HG03060 (cell line): ENCODE results near the gene THADA.
"Not testable (repeated sequence)": the region's sequence is repeated elsewhere in the genome, so short reads cannot be mapped to it uniquely, and the experiment has no call there.

Source experiments
- ATAC-seq: cut with Tn5 transposase; IDR thresholded peaks from one replicate; pipeline ENCODE4 v1.9.1; 2021; ENCODE audit warnings: low read depth, moderate number of reproducible peaks; ENCODE audit not compliant: unreplicated experiment

Gene THADA

GRCh38 chr2:43201016-43201415 lies 394.8 kb downstream of the THADA start:
- no peak for ATAC-seq

DNA sequence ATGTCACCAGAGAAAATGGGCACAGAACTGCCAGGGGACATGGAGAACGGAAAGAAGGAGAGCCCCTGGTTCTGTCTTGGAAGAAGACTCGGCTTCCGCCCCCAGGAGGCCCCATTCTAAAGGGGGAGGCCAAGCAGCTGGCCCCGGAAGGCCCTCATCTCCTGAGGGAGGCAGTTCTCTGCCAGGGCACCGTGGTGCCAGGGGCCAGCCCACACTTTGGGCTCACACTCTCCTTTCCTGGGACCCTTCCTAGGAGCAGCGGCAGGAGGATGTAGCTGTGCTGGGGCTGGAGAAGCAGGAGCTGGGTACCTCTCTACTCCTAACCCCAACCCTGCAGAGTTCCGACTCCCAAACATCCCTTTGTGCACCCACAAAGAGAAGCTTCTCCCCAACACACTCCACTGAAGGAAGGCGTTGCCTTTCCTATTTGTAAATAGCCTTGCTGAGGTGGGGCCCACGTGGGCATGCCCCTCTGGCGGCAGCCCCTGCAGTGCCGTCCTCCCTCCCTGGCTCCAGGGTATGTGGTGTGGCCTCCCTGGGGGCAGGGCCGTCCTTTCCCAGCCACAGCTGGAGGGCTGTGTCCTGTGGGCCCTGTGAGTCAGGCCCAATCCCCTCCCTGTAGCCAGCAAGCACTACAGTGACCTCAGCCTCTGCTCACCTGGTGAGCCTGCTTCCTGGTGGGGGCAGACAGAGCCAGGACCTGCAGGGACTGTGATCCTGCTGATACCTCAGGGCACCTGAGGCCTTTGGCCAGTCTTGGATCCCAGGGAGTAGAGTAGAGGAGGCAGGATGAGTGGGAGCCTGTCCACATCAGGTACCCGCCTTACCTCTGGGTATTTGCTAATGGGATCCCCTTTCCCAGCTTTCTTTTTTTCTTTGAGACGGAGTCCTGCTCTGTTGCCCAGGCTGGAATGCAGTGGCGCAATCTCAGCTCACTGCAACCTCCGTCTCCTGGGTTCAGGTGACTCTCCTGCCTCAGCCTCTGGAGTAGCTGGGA lies 396.0 kb downstream of the THADA start:
- no peak for ATAC-seq

DNA sequence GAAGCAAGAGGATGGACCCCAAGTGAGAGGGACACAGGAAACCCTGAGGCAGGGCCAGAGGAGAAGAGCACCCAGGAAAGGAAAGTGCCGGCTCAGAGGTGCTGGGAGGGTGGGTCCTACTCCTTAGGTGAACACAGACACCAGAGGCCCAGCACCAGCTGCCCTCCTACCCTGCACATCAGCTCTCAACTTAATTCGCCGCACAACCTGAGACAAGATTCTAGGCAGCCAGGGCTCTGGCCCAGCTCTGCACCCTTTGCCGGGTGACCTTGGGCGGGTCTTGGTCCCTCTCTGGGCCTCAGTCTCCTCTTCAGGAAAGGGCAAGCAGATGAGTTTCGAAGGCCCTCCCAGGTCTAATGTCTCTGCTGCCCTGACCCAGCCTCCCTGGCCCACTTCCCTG lies 397.6 kb downstream of the THADA start:
- ATAC-seq = no peak

DNA sequence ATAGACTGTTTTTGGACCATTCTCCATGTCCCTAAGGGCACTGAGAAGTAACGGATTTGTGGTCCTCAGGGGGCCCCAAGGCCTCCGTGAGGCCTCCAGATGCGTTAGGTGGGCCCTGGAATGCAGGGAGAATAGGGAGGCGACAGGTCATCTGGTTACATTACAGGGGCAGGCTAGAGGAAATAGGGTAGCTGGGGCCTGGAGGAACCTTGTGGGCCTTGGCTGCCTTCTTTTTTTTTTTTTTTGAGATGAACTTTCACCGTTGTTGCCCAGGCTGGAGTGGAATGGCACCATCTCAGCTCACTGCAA lies 398.3 kb downstream of the THADA start:
- no peak for ATAC-seq

DNA sequence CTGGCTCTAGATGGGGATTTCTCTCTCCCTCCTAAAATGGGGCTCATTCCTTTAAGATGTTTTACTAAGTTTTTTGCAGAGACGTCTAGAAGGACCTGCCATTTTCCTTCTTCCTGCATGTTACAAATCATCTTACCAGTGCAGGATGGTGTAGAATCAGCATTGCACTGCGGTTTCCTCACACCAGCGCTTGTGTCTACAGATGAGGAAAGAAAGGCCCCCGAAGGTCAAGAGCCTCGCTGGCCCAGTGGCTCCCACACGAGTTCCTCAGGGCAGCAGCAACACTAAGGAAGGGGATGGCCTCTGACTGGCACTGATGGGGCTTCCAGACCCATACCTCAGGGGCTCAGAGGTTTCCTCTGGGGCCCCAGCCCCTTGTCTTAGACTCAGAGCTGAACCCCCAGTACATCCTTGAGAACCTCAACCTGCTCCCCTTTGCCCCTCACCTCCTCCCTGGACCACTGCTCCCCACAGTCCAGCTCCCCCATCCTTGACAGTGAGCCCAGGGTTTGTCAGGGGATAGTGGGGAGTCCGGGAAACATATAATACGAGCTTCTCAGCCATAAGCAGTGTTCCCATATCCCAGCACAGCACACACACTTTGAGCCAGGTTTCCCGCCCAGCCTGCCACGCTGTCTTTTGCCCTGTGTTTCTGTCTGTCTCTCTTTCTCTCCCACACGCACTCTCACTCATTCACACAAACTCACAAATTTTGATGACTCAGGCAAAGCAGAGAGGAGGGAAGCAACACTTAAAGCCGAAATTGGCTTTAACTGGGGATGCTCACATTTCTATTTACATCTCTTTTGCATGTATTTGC lies 398.9 kb downstream of the THADA start:
- ATAC-seq = no peak

DNA sequence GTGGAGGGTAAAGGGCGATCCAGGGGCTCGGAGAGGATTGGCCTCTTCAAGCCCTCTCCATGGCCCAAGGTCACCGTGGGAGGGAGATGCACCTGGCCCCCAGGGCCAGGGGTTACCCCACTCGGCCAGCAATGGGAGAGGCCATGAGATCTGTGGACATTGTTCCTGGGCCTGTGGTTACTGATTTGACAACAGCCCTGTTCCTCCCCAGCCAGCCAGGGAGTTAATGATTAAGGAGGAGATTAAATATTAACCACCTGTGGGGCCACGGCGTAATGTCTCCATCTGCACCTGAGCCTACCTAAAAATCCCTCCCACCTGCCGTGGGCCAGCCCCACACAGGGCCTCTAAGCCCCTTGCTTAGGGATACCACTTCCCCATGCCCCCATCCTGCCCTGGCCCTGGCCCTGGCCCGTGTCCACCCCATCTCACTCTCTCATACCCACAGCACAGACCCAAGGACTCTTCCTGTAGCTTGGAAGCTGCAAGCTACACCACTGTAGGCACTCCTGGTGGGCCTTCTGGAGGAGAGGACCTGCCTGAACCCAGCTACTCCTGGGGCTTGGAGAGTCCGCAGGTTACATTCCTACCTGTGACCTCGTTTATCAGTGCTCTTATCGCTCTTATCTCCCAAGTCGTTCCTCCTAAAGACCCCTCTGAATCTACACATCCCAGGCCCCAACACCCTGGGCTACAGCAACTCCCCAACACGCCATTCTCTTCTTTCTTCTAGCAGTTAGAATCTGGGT lies 401.5 kb downstream of the THADA start:
- peak; percentile 28 for ATAC-seq

DNA sequence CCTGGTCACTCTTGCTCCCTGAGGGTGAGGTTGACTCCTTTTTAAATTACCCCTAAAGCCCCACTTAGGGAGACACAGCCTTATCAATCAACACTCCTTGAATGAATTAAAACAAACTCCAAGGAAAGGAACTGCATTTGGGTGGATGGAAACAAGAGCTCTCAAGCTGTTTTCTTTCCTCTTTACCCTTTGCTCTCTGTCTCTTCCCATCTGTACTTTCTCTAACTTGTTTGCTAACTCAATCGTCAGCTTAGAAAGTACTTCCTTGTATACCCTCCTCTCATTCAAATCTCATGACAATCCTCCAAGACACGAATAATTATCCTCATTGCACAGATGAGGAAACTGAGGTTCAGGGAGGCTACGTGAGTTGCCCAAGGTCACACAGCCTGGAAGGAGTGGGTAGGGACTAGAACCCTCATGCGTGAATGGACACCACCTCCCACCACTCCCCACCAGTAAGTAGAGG lies 402.2 kb downstream of the THADA start:
- no peak for ATAC-seq

- no peak for ATAC-seq
These were observed 402.8 kb downstream of the THADA start for GRCh38 chr2:43192744-43193651.

- ATAC-seq = no peak
These were observed 403.8 kb downstream of the THADA start for GRCh38 chr2:43191947-43192516.

DNA sequence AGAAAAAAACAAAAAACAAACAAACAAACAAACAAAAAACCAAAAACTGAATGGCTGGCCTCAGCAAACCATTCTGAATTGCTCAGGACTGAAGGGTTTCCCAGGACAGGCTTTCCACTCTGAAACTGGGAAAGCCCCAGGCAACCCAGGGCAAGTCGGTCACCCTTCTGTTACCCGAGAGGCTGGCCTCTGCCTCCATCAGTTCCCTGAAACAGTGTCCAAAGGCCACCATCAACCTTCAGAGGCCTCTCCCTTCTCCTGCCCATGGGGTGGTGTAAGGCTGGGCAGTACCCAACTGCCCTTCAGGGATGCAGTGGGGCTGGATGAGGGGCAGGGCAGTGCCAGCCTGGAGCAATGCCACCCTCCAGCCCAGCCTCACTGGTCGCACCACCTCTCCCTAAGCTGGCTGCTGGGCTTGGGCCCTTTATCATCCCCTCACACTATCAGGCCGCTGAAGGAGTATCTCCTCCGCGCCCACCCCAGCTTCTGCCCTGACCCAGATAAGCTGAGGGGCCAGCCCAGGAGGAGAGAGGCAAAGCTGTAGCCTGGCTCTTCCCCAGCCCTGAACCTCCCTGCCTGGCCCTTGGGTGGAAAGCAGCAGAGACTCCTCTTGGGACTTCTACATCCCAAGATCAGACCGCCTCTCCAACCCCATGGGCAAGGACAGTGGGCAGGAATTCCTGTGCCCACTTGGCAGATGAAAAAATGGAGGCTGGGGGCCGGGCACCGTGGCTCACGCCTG lies 405.4 kb downstream of the THADA start:
- no peak for ATAC-seq

GRCh38 chr2:43189861-43190260 lies 406.0 kb downstream of the THADA start:
- not testable (repeated sequence) for ATAC-seq

- no peak for ATAC-seq
These were observed 407.1 kb downstream of the THADA start for GRCh38 chr2:43188561-43189386.

DNA sequence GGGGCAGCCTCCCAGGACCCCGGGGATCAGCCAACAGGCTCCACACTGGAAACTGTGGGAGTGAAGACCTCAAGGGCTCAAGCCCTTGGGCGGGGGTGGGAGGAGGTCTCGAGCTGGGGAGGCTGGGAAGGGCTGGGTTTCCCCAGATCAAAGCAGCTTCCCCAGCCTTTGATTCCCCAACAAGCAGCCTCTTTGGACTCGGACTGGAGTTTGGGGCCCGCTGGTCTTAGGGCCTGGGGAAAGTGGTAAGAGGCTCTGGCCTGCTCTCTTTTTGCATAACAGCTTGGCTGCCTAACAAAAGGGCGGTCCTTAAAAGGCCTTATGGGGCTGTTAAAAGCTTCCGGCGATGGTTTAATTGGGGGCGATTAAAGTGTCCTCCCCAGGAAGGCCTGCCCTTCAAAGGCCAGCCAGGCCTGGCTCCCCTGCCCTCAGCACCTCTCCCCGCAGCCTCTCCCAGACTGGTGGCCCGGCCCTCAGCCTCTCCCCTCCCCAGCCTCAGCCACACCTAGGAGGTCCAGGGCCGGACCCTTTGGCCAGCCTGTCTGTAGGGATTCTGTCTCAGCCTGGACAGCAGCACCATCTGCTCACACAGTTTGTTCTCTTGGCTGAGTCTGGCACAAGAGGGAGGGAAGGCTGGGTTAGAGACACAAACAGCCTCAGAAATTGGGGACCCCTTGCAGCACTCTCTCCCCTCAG lies 409.0 kb downstream of the THADA start:
- ATAC-seq = no peak

DNA sequence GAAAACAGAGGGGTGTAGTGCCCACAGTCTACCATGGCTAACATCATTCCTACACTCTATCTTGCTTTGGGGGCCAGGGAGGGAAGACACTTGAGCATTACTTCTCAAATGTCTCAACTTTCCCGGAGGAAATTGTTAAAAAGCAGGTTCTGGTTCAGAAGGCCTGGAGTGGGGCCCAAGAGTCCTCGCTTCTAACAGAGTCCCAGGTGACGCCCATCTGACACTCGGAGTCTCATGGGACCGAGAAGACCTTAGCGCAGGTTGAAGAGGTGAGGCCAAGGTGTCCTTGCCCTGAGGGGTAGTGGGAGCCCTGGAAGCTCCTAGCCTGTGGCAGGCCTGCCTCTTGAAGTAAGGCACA lies 409.5 kb downstream of the THADA start:
- ATAC-seq = no peak

DNA sequence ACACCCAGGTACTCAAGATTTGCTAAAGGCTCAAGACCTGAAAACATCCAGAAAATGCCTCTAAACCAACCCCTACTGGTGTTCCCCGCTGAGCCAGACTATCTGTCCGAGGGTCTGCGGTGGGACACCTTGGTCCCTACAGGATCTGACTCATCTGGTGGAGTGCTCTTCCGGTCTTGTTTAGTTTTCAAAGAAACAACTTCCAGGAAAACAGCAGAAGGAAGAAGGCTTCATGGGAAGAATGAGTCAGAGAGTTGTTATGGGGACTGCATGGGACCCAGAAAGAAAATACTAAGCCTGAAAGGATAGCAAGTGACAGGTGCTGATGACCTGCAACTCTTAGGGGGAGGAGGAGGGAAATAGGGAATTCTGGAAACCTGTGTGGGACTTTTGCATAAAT lies 410.7 kb downstream of the THADA start:
- ATAC-seq = no peak

GRCh38 chr2:43184339-43184895 lies 411.4 kb downstream of the THADA start:
- no peak for ATAC-seq

DNA sequence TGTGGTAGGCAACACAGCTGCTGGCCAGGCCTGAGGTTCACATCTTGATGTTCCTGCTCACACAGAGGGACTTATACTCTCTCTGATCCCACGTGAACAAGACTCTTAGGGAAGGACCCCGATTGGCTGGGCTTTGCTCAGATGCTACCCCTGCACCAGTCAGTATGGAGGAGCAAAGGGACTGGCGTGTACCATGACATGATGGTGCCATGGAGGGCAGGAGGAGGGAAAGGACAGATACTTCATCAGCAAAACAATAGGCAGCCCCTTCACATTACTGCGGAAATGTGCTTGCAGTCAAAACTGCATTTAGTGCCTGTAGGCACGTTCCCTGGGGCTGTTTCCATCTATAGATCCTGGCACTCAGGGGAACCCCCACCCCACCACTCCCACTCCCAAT lies 412.1 kb downstream of the THADA start:
- ATAC-seq = no peak
